Activated CD4-positive, alpha-beta memory T cell treated with anti-CD3 and anti-CD28 coated beads for 36 hours (primary cell): Measurements from ENCODE around the gene KRTAP9-3. TPM values are rescaled to one million over a fixed set of nuclear protein-coding genes. Genes with fewer than 3 reads are reported as not detected.
"Not testable (repeated sequence)": the region's sequence is repeated elsewhere in the genome, so short reads cannot be mapped to it uniquely, and the experiment has no call there.

Experiments
- CTCF ChIA-PET: fragments of 350-600 bp; sonication (Branson Sonifier 250); formaldehyde crosslinking; loops from one replicate; lab custom pipeline; 2021; ENCODE audit warnings: antibody characterized with exemption, inconsistent platforms; lab: Charles Lee
- POLR2A ChIA-PET: fragments of 350-600 bp; sonication (Branson Sonifier 250); formaldehyde crosslinking; loops from one replicate; lab custom pipeline; 2021; ENCODE audit warnings: antibody characterized with exemption; lab: Charles Lee
- DNase-seq: peaks from one replicate; pipeline ENCODE4 v3.0.0-alpha.2; 2020
- H3K27ac Mint-ChIP-seq: one replicate; pipeline ENCODE4 v1.8.0; 2021; ENCODE audit warnings: mixed read lengths
- H3K27me3 Mint-ChIP-seq: one replicate; pipeline ENCODE4 v1.8.0; 2021; ENCODE audit warnings: mixed read lengths
- H3K36me3 Mint-ChIP-seq: one replicate; pipeline ENCODE4 v1.8.0; 2021; ENCODE audit warnings: mixed read lengths
- H3K4me1 Mint-ChIP-seq: one replicate; pipeline ENCODE4 v1.8.0; 2021; ENCODE audit warnings: low read depth, mixed read lengths
- H3K4me3 Mint-ChIP-seq: one replicate; pipeline ENCODE4 v1.8.0; 2021; ENCODE audit warnings: mild to moderate bottlenecking, mixed read lengths
- H3K9me3 Mint-ChIP-seq: one replicate; pipeline ENCODE4 v1.8.0; 2021; ENCODE audit warnings: mixed read lengths
- intact Hi-C: fragments of 100-400 bp; cut with micrococcal nuclease; formaldehyde crosslinking; loops from one replicate; pipeline ENCODE4 v1.15.1; 2023
- total RNA-seq, 2 experiments: library from RNA; stranded (reverse); gene quantifications; one replicate each; pipeline ENCODE4 v1.2.3, GENCODE V29; 2021

Gene KRTAP9-3
- total RNA-seq, 2 experiments from 2014 or later = not detected

DNA sequence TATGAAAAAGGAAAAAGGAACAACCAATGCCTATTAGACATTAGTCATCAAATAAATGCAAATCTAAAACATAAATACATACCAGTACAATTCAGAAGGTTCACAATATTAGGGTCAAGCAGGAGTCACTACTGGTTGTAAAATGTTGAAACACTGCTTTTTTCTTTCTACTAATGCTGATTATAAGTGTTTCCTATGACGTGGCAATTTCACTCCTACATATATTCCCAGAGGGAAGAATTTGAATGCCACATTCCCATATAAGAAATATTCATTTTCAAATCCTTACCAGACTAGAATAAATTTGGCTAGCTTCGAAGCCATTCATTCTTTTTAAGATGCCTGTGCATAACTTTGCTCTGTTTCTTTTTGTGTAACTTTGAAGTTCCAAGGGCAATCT, 8.4 kb upstream of the KRTAP9-3 start:
- no peaks in the 10 kb centered on the region for H3K36me3 Mint-ChIP-seq
- peaks cover 5% of the 10 kb centered on the region for H3K27me3 Mint-ChIP-seq
- intact Hi-C loops = no loop called here
- no peak for DNase-seq
- no peaks in the 10 kb centered on the region for H3K4me1 Mint-ChIP-seq
- POLR2A ChIA-PET = no interaction called here
- no peak overlapping the region for H3K4me3 Mint-ChIP-seq
- peaks cover 13% of the 10 kb centered on the region for H3K9me3 Mint-ChIP-seq
- H3K27ac Mint-ChIP-seq = no peak overlapping the region
- CTCF ChIA-PET = no interaction called here

DNA sequence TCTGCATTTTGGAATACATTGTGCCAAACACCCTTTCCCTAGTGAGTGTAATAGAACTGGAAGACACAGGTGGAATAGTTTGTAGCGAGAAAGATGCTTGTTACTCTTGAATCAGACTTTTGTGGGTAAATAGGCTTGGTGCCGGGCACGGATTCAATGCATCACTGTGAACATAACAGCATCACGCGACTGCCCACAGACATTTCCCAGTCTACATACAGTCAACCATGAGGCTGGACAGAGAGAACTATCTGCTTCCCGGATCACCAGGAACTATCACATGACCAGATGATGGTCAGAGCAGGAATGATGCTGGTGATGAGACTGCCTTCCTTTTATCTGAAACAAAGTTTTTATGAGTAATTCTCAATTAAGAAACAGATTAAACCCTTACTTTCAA, 6.2 kb upstream of the KRTAP9-3 start:
- no peak overlapping the region for H3K4me3 Mint-ChIP-seq
- no peaks in the 10 kb centered on the region for H3K4me1 Mint-ChIP-seq
- no peak overlapping the region for H3K27ac Mint-ChIP-seq
- H3K9me3 Mint-ChIP-seq = no peaks in the 10 kb centered on the region
- ChIA-PET POLR2A (no interaction called here), CTCF (no interaction called here)
- intact Hi-C loops = no loop called here
- H3K36me3 Mint-ChIP-seq = no peaks in the 10 kb centered on the region
- peaks cover 3% of the 10 kb centered on the region for H3K27me3 Mint-ChIP-seq
- DNase-seq = no peak

DNA sequence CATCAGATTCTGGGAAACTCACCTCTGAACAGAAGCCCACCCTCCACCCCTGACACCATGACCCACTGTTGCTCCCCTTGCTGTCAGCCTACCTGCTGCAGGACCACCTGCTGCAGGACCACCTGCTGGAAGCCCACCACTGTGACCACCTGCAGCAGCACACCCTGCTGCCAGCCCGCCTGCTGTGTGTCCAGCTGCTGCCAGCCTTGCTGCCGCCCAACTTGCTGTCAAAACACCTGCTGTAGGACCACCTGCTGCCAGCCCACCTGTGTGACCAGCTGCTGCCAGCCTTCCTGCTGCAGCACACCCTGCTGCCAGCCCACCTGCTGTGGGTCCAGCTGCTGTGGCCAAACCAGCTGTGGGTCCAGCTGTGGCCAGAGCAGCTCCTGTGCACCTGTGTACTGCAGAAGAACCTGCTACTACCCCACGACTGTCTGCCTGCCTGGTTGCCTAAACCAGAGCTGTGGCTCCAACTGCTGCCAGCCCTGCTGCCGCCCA, 5.6 kb upstream of the KRTAP9-3 start, which contains the start of gene KRTAP9-2:
Gene KRTAP9-2 (plus strand): TSS at position 51 of the 498 bp plus-strand sequence. CDS start 7 bp downstream, at position 58.
- H3K4me3 Mint-ChIP-seq, H3K27ac Mint-ChIP-seq, DNase-seq, H3K9me3 Mint-ChIP-seq, POLR2A ChIA-PET, CTCF ChIA-PET, intact Hi-C loops, H3K27me3 Mint-ChIP-seq, H3K4me1 Mint-ChIP-seq, H3K36me3 Mint-ChIP-seq: not testable (repeated sequence)

DNA sequence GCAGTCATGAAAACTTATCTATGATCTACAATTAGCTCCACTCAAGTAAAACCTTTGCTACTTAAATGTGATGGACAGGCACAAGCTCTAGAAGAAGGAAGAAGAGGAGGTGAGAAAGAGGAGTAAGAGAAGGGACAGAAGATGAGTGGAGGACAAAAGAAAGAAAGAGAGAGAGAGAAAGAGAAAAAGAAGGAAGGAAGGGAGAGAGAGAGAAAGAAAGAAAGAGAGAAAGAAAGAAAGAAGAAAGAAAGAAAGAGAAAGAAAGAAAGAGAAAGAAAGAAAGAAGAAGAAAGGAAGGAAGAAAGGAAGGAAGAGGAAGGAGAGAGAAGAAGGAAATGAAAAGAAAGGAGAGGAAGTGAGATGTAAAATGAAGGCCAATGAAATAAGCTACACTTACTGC, 2.2 kb upstream of the KRTAP9-3 start:
- no peak for DNase-seq
- ChIA-PET POLR2A (no interaction called here), CTCF (no interaction called here)
- Mint-ChIP-seq H3K4me1 (no peaks in the 10 kb centered on the region), H3K27ac (no peak overlapping the region), H3K9me3 (no peaks in the 10 kb centered on the region), H3K4me3 (no peak overlapping the region), H3K27me3 (peaks cover 19% of the 10 kb centered on the region), H3K36me3 (no peaks in the 10 kb centered on the region)
- intact Hi-C loops = no loop called here

DNA sequence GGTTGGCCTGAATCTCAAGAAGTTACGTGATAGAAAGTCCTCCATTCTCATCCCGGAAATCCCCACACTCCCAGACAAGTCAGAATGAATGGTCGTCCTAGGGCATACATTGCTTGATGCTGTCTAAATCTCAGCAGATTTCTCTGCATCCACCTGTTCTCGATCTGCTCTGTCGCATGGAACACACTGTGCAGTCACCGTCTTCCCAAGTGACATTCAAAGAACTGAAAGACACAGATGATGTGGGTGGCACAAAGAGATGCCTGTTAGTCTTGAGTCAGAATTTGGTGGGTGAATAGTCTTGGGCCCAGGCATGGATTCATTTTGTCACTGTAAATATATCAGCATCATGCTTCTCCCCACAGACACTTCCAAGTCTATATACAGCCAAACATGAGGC, 518 bp upstream of the KRTAP9-3 start:
- H3K27me3 Mint-ChIP-seq = peaks cover 19% of the 10 kb centered on the region

DNA sequence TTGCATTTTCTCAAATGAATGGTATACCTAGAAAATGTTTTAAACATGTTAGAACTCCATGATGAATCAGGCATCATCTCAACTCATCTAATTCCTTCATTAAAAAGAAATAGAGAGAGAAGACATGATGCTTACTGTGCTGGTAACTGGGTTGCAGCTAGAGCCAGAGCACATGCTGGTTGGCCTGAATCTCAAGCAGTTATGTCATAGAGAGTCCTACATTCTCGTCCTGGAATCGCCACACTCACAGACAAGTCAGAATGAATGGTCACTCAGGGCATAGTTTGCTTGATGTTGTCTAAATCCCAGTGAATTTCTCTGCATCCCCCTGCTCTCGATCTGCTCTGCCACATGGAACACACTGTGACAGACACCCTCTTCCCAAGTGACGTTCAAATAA, 4.9 kb downstream of the KRTAP9-3 start:
- intact Hi-C loops, POLR2A ChIA-PET, CTCF ChIA-PET, H3K4me1 Mint-ChIP-seq, H3K27ac Mint-ChIP-seq, H3K4me3 Mint-ChIP-seq, DNase-seq, H3K36me3 Mint-ChIP-seq, H3K9me3 Mint-ChIP-seq: not testable (repeated sequence)
- peaks cover 19% of the 10 kb centered on the region for H3K27me3 Mint-ChIP-seq

More for the DNA sequence above, 518 bp upstream of the KRTAP9-3 start:
- intact Hi-C loops = no loop called here
- no peak overlapping the region for H3K27ac Mint-ChIP-seq
- no peak for DNase-seq
- no peaks in the 10 kb centered on the region for H3K36me3 Mint-ChIP-seq
- no peak overlapping the region for H3K4me3 Mint-ChIP-seq
- CTCF ChIA-PET = no interaction called here
- H3K4me1 Mint-ChIP-seq = no peaks in the 10 kb centered on the region
- no peaks in the 10 kb centered on the region for H3K9me3 Mint-ChIP-seq
- POLR2A ChIA-PET = no interaction called here

DNA sequence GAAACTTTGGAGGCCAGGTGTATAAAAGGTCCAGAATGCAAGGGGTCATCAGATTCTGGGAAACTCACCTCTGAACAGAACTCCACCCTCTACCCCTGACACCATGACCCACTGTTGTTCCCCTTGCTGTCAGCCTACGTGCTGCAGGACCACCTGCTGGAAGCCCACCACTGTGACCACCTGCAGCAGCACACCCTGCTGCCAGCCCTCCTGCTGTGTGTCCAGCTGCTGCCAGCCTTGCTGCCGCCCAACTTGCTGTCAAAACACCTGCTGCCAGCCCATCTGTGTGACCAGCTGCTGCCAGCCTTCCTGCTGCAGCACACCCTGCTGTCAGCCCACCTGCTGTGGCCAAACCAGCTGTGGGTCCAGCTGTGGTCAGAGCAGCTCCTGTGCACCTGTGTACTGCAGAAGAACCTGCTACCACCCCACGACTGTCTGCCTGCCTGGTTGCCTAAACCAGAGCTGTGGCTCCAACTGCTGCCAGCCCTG, 5.7 kb downstream of the KRTAP9-3 start, which contains the start of gene KRTAP9-8:
Gene KRTAP9-8 (plus strand): TSS at position 51 of the 489 bp plus-strand sequence. CDS start 53 bp downstream, at position 104.
- H3K4me3 Mint-ChIP-seq, H3K9me3 Mint-ChIP-seq, DNase-seq, H3K27ac Mint-ChIP-seq, intact Hi-C loops, H3K4me1 Mint-ChIP-seq, CTCF ChIA-PET, H3K36me3 Mint-ChIP-seq, POLR2A ChIA-PET: not testable (repeated sequence)
- H3K27me3 Mint-ChIP-seq = peaks cover 16% of the 10 kb centered on the region

DNA sequence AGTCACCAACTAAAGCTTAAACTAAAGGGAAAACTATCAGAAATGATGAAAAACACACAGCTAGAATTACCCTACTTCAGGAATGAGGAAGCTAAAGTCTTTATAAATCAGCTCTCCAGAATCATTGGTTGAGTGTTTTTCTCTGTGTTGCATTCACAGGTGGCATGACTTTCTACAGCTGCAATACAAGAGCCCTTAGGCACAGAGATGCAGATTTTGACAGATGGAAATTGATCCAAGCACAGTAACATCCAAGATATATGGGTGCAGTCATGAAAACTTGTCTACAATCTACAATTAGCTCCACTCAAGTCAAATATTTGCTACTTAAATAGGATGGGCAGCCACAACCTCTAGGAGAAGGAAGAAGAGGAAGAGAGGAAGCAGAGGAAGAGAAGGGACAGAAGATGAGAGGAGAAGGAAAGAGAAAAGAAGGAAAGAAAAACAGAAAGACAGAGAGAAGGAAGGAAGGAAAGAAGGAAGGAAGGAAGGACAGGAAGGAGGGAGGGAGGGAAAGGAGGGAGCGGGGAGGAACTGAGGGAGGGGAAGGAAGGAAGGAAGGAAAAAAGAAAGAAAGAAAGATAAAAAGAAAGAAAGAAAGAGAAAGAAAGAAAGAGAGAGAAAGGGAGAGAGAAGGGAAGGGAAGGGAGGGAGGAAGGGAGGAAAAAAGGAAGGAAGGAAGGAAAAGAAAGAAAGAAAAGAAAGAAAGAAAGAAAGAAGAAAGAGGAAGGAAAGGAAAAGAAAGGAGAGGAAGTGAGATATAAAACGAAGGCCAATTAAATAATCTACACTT, 14.9 kb downstream of the KRTAP9-3 start:
- H3K36me3 Mint-ChIP-seq, H3K9me3 Mint-ChIP-seq, H3K4me1 Mint-ChIP-seq, H3K4me3 Mint-ChIP-seq, DNase-seq, POLR2A ChIA-PET, intact Hi-C loops, H3K27ac Mint-ChIP-seq, H3K27me3 Mint-ChIP-seq, CTCF ChIA-PET: not testable (repeated sequence)

DNA sequence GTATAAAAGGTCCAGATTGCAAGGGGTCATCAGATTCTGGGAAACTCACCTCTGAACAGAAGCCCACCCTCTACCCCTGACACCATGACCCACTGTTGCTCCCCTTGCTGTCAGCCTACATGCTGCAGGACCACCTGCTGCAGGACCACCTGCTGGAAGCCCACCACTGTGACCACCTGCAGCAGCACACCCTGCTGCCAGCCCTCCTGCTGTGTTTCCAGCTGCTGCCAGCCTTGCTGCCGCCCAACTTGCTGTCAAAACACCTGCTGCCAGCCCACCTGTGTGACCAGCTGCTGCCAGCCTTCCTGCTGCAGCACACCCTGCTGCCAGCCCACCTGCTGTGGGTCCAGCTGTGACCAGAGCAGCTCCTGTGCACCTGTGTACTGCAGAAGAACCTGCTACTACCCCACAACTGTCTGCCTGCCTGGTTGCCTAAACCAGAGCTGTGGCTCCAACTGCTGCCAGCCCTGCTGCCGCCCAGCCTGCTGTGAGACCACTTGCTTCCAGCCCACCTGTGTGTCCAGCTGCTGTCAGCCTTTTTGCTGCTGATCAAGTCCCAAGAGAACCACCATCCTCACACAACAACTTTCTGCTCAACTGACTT, 17.5 kb downstream of the KRTAP9-3 start, which contains the start of gene KRTAP9-4:
Gene KRTAP9-4 (plus strand): TSS at position 51 of the 604 bp plus-strand sequence. CDS start 34 bp downstream, at position 85.
- POLR2A ChIA-PET, H3K4me1 Mint-ChIP-seq, H3K9me3 Mint-ChIP-seq, DNase-seq, H3K27ac Mint-ChIP-seq, H3K36me3 Mint-ChIP-seq, intact Hi-C loops, CTCF ChIA-PET, H3K27me3 Mint-ChIP-seq, H3K4me3 Mint-ChIP-seq: not testable (repeated sequence)

DNA sequence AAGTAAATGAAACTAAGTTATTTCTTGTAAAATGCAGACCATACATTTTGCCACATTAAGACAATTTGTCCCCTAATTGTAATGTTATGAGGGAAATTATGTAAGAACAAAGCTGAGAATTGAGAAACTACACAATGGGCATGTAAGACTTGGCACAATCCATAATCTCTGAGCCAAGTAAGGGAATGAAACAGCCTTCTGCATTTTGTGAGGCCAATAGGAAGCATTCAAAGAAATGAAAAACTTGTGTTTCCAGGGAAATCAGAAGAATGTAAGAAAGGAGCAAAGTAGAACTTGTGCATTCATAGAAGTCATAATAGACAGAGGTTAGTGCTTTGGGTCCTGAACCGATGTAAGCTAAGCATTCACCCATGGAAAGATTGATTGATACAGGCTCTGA, 19.0 kb downstream of the KRTAP9-3 start:
- CTCF ChIA-PET = interaction anchor here (0.6 kb wide), 1 partner anchor 522 kb away, joined by 3 read pairs; no protein-coding TSS in a partner anchor
- H3K27ac Mint-ChIP-seq = no peak overlapping the region

DNA sequence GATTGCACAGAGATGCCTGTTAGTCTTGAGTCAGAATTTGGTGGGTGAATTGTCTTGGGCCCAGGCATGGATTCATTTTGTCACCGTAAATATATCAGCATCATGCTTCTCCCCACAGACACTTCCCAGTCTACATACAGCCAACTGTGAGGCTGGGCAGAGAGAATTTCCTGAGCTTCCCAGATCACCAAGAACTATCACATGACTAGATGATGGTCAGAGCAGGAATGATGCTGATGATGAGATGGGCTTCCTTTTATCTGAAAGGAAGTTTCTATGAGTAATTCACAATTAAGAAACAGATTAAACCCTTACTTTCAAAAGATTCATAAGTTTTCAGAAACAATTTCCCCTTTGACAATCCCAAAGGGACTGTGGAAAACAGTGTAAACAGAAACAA, 22.6 kb downstream of the KRTAP9-3 start:
- ChIA-PET POLR2A (no interaction called here), CTCF (no interaction called here)
- Mint-ChIP-seq H3K36me3 (no peaks in the 10 kb centered on the region), H3K27ac (no peak overlapping the region), H3K4me3 (no peak overlapping the region), H3K9me3 (no peaks in the 10 kb centered on the region), H3K4me1 (no peaks in the 10 kb centered on the region), H3K27me3 (peaks cover 13% of the 10 kb centered on the region)
- intact Hi-C loops = no loop called here
- no peak for DNase-seq

More for the DNA sequence above, 19.0 kb downstream of the KRTAP9-3 start:
- no peak for DNase-seq
- POLR2A ChIA-PET = no interaction called here
- intact Hi-C loops = no loop called here
- H3K4me3 Mint-ChIP-seq = no peak overlapping the region
- no peaks in the 10 kb centered on the region for H3K36me3 Mint-ChIP-seq
- H3K4me1 Mint-ChIP-seq = no peaks in the 10 kb centered on the region
- H3K27me3 Mint-ChIP-seq = peaks cover 6% of the 10 kb centered on the region
- H3K9me3 Mint-ChIP-seq = no peaks in the 10 kb centered on the region
